HG02840 (cell line): Measurements from ENCODE around the gene TMEM54.

Experiments
- ATAC-seq: cut with Tn5 transposase; IDR thresholded peaks from one replicate; pipeline ENCODE4 v1.9.1; 2021; ENCODE audit warnings: mild to moderate bottlenecking, moderate library complexity, moderate number of reproducible peaks; ENCODE audit not compliant: unreplicated experiment, low FRiP score

Gene TMEM54

GRCh38 chr1:32895325-32896215 lies 5.6 kb downstream of the TMEM54 start:
- no peak for ATAC-seq

DNA sequence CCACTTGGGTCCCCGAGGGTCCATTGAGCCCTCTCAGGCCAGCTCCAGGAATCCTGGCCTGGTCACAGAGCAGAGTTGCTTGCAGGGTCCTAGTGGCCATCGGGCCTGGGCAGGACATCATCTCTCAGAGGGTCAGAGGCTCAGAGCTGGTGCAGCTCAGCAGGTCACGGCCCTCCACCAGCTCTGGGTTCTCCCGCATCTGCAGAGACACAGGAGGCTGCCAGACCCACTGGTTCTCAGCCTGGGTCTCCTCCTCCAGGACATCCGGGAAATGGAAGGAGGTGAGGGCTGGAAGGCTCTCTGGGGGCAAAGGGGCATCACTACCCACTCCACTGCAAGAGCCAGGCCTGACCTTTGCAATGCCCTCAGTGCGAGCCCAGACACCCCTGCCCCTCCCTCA lies 6.5 kb downstream of the TMEM54 start:
- ATAC-seq: no peak

DNA sequence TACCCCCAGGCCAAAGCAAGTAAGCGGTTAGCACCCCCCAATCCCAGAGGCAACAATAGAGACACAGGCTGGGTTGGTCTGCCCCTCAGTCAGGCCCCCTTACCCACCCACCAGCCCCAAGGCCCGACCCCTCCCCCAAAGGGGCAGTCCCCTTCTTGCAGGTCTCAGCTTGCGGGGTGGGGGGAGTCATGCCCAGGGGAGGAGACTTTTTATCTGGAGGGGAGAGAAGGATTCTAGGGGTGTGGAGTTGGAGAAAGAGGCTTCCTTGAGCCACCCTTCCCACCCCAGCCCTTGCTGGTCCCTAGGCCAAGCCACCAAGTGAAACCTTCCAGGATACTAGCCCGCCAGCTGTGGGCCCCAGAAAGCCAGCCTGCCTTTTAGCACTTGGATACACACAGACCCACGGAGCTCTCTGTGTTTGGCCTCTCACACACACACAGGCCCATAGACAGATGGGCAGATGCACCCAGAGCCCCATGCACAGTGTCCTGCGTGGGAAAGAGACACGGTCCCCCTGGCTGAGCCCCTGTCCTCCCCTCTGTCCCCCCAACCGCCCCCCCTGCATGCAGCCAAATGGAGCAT lies 7.1 kb downstream of the TMEM54 start:
- no peak for ATAC-seq

DNA sequence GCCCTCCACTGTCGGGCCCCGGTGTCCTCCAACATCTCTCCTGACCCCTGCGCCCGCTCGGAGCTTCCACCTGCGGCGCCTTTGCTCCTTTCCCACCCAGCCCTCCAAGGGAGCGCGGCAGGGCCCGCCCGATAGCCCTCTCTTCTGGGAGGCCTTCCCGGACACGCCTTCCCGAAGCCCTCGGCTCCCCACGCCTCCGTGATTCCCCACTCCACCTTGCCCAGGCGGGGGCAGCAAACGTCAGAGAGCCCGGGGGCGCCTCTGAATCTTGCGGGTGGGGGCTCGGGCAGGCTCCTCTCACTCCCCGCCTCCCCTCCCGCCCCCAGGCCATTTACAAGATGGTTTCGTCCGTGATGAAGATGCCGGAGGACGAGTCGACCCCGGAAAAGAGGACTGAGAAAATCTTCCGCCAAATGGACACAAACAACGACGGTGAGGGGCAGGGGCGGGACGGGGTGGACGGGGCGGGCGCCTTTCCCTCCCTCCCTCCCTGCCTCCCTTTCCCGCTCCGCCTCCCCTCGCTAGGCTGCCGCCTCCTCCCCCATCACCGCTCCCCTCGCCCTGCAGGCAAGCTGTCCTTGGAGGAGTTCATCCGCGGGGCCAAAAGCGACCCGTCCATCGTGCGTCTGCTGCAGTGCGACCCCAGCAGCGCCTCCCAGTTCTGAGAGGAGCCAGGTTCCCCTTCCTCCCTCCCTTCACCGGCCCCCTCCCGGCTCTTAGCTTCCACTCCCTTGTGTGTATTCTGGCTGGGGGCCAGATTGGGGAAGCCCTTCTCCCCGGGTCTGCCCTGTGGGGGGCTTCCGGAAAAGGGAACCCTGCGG lies 7.8 kb downstream of the TMEM54 start:
- no peak for ATAC-seq

DNA sequence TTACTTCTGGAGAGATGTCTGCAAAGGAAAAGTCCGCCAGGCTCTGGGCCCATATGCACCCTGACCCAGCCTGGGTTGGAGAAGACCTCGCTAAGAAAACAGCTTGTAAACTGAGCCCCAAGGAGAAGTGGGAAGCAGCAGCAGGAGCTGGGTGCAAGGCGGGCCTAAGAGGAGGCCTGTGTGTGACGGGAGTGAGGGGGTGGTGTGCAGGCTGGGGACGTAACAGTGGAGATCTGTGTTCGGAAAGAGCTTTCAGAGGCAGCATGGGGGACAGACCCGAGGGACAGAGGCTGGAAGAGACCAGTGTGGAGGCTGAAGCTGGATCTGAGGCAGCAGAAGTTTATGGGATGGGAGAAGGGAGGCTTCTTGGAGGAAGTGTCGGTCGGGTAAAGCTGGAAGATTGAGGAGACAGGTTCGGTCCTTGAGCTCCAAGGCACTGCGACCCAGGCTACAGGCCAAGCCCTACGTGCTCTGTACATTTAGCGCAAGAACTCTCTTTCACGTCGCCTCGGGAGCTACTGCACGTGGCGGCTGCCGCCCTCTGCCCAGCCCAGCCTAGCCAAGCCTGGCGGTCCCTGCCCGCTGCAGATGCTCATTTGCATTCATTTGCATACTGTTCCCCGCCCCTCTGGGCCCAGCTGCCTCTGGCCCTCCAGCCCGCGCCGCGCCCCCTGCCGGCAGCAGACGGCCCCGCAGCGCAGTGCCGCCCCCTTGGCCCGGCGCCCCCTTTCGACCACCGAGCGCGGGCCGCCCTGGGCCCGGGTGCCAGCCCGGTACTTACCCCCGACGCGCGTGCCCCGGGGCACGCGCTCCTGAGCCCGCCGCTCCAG lies 8.6 kb downstream of the TMEM54 start:
- no peak for ATAC-seq

DNA sequence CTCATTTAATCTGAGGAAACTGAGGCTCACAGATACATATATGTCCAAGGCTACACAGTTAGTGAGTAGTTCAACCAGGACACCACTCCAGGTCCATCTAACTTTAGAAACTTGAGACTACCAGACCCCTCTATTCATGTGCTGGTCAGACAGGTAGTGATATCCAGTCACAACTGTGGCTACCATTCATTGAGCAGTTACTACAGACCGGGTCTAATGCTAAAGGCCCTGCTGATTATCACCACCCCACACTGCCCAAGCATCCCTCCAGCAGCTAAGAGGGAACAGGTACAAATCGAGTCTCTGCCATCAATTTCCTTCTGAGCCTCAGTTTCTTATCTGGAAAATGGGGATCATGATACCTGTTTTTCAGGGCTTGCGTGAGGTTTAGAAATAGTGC lies 9.6 kb downstream of the TMEM54 start:
- ATAC-seq: no peak

- ATAC-seq: no peak
These were observed 10.0 kb downstream of the TMEM54 start for GRCh38 chr1:32891241-32891570.

DNA sequence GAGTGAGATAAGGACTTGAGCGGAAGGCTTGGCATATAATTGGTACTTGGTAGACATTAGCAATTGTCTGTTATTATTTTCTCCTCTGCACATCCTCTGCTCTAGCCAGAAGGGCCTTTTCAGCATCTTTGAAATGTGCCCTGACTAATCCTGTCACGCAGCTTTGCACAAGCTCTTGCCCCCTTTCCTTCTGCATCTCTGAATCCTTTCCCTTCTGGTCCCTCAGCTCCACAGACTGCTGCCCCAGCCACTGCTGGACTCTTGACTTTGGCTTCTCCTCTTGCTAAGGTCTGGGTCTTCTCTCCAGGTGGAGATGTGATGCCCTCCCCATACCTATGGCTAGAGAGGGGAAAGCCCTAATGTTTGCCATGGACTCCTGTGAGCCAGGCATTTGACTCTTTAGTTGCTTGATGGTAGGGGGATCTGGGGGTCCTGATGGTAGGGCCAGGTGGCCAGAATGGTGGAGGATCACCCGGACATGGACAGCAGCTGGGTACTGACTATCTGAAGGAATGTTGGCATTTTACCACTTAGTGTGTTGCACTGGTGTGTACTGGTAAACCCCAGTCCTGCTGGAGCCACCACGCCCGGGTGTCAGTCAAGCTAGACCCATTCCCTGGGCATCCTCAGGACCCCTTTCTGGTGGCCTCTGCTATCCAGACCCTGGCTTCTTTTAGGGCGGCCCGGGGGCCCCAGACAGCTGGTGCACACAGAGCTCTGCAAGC lies 10.5 kb downstream of the TMEM54 start:
- no peak for ATAC-seq

DNA sequence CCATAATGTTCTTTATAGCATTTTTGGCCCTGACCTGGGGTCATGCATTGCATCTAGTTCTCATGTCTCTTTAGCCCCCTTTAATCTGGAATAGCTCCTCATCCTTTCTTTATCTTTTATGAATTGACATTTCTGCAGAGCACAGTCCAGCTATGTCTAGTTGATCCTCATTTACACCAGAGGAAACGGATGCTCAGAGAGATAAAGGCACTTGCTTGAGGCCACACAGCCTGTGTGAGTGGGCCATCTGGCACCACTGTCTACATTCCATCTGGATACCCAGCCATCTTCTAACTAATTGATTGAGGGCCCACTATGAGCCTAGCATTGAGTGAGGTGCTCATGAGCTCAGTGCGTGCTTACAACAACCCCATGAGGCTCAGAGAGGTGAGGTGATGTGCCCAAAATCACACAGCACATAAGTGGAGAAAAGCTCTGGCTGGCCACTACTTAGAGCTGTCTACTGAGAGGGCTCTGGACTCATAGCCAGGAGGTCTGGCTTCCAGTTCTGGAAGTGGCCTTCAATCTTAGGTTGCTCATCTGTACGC lies 11.4 kb downstream of the TMEM54 start:
- ATAC-seq: no peak

DNA sequence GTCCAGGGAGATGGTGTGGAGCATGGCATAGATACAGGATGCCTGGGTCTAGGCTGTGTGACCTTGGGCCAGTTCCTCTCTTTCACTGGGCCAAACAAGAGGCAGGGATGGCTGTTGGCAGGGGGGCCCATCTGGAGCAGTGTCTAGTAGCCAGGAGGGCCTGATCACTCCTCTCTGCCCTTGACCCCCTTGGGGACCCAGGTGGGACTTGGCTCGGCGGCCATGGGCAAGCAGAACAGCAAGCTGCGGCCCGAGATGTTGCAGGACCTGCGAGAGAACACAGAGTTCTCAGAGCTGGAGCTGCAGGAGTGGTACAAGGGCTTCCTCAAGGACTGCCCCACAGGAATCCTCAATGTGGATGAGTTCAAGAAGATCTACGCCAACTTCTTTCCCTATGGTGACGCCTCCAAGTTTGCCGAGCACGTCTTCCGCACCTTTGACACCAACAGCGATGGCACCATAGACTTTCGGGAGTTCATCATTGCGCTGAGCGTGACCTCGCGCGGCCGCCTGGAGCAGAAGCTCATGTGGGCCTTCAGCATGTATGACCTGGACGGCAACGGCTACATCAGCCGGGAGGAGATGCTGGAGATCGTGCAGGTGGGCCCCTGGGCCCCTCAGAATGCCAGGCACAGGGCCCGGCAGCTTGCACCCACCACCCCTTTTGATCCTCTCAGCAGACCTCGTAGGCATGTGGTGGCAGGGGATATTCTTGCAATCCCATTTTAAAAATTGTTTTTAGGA lies 12.3 kb downstream of the TMEM54 start:
- ATAC-seq: no peak

DNA sequence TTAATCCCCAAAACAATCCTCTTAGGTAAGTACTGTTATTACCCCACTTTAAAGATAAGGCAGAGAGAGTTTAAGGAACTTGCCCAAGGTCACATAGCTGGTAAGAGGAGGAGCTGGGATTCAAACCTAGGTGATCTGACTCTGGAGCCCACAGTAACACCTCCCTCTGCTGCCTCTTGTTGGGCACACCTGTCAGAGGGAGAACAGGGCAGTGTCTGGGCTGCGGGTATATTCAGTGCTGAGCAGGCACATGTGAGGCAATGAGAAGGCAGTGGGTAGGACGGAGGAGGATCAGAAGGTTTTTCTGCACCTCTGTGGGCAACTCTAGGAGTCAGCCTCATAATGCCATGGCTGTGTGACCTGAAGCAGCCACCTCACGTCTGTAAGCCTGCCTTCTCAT lies 13.1 kb downstream of the TMEM54 start:
- ATAC-seq: no peak

DNA sequence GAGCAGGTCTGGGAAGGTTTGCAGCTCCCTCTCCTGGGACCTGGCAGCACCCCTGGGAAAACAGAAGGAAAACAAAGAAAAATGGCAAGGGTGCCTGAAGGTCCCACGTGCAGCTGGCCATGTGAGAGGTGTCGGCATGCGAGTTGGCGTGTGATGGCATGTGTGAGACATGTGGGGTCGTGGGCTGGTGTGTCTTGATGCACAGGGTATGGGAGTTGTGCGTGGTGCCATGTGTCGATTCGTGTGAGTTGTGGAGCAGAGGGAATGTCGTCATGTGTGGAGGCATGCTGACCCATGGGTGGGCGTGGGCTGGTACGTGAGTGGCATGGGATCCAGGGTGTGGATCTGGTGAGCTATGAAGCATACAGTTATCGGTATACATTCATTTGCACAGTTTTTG lies 13.6 kb downstream of the TMEM54 start:
- ATAC-seq: no peak

- no peak for ATAC-seq
These were observed 14.3 kb downstream of the TMEM54 start for GRCh38 chr1:32886828-32887414.

DNA sequence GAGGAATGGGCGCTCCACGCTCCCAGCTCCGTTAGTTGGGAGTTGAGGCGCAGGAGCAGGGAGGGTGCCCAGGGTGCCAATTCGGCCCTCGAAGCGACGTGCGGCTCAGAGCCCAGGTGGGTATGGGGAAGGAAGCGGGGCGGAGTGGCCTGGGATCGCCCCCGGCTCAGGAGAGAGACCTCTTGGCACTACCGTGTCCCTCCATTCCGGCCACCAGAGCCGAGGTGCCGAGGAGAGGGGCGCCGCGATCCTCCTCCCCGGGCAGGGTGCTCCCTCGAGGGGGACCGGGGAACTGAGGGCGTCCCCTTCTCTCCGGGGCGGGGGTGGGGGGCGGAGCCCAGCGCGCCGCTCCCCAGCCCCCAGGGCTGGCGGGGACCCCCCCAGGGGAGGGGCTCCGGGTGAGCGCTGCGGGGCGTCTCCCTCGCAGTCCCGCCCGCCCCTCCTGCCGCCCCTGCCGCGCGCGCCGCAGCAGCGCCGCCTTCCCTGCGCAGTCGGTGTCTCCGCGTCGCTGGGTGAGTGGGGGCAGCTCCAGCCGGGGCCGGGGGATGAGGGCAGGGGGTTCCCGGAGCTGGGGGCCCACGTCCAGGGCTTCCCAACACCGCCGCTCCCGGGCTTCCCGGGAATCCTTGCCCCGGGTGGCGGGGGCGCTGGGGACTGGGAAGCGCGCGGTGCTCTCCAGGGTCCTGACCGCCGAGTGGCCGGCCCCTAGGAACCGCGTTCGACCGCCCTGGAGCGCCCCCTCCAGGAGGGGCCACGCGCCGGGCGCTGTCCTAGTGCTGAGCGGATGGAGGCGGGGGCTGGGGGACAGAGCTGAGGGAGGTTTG lies 15.0 kb downstream of the TMEM54 start, which contains the start of gene HPCA:
Gene HPCA (plus strand): TSS at position 488 of the 824 bp plus-strand sequence. CDS start 2,408 bp downstream, outside the sequence.
- ATAC-seq: no peak

DNA sequence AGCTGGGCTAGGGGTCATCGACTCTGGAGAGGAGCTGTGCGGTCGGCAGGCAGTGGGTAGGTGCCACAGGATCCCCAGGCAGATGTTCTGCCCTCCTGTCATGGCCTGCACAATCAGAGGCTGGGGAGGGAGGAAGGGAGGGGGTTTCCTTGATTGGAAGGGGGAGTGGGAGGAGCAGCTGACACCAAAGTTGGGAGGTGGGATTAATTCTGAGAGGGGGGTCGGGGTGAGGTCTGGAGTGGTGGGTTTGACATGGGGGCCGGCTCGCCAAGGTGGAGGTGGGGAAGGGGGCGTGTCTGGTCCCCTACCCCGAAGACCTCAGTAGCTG lies 15.5 kb downstream of the TMEM54 start:
- ATAC-seq: no peak

GRCh38 chr1:32884726-32885125 lies 16.5 kb downstream of the TMEM54 start:
- ATAC-seq: no peak

- ATAC-seq: no peak
These were observed 17.2 kb downstream of the TMEM54 start for GRCh38 chr1:32884032-32884372.
